CD14-positive monocyte (primary cell): ENCODE results near the gene SLC2A2. TPM values are rescaled to one million over a fixed set of nuclear protein-coding genes. Genes with fewer than 3 reads are reported as not detected.

Source experiments
- DNase-seq, 3 donors: peaks; one replicate each; pipeline ENCODE4 v3.0.0-alpha.2; 2011 to 2022
- H2AFZ ChIP-seq: 2 replicates; pipeline ENCODE4 v1.6.0; 2012; ENCODE audit warnings: mild to moderate bottlenecking, low read depth, low read length, inconsistent platforms; ENCODE audit not compliant: insufficient read depth, poor library complexity, severe bottlenecking
- H3K27ac ChIP-seq, 2 donors: 1 replicate in 1 of 2; 2 replicates in 1 of 2; pipeline ENCODE4 v1.5.1; 2012 to 2013; ENCODE audit warnings: low read length in 2 of 2, control low read depth in 1 of 2, inconsistent platforms in 1 of 2, low read depth in 1 of 2, mild to moderate bottlenecking in 1 of 2
- H3K27me3 ChIP-seq, 2 donors: one replicate each; pipeline versions ENCODE4 v1.6.0 to v1.6.1; 2011 to 2013; ENCODE audit warnings: low read length in 2 of 2; ENCODE audit not compliant: control insufficient read depth in 2 of 2, insufficient read depth in 2 of 2
- H3K36me3 ChIP-seq, 2 donors: replicated peaks in 1 of 2; 1 replicate in 1 of 2; 2 replicates in 1 of 2; pipeline versions ENCODE4 v1.5.1 to v1.6.1; 2012 to 2013; ENCODE audit warnings: low read length in 2 of 2, control low read depth in 1 of 2, inconsistent platforms in 1 of 2, mild to moderate bottlenecking in 1 of 2; ENCODE audit not compliant: insufficient read depth in 2 of 2, control insufficient read depth in 1 of 2
- H3K4me1 ChIP-seq, 2 donors: 1 replicate in 1 of 2; 2 replicates in 1 of 2; pipeline versions ENCODE4 v1.5.1 to v1.6.1; 2012 to 2013; ENCODE audit warnings: low read length in 2 of 2, control low read depth in 1 of 2, inconsistent platforms in 1 of 2, mild to moderate bottlenecking in 1 of 2, moderate library complexity in 1 of 2; ENCODE audit not compliant: insufficient read depth in 2 of 2, control insufficient read depth in 1 of 2
- H3K4me2 ChIP-seq: replicated peaks from 2 replicates; pipeline ENCODE3; 2012; ENCODE audit warnings: low read length, moderate library complexity, mild to moderate bottlenecking; ENCODE audit not compliant: poor library complexity, severe bottlenecking; ENCODE audit errors: extremely low read depth
- H3K4me3 ChIP-seq, 3 experiments: fragments of 200-600 bp in 1 of 3; sonication (generic) in 1 of 3; replicated peaks in 1 of 3; 1 replicate in 2 of 3; 2 replicates in 1 of 3; pipeline ENCODE4 v1.5.1; 2011 to 2013; ENCODE audit warnings: low read length in 3 of 3, mild to moderate bottlenecking in 3 of 3, control low read depth in 2 of 3, low read depth in 2 of 3, inconsistent platforms in 1 of 3, moderate library complexity in 1 of 3
- H3K79me2 ChIP-seq: 2 replicates; pipeline ENCODE4 v1.6.0; 2012; ENCODE audit warnings: mild to moderate bottlenecking, control low read depth, inconsistent platforms, low read length, moderate library complexity; ENCODE audit not compliant: insufficient read depth
- H3K9ac ChIP-seq: 2 replicates; pipeline ENCODE4 v1.6.0; 2017; ENCODE audit warnings: low read length, mild to moderate bottlenecking; ENCODE audit not compliant: insufficient read depth, poor library complexity, severe bottlenecking
- H3K9me3 ChIP-seq, 2 donors: replicated peaks in 1 of 2; 1 replicate in 1 of 2; 2 replicates in 1 of 2; pipeline versions ENCODE4 v1.5.1 to v1.6.1; 2012 to 2013; ENCODE audit warnings: low read length in 2 of 2, control low read depth in 1 of 2; ENCODE audit not compliant: control insufficient read depth in 1 of 2, insufficient read depth in 1 of 2
- H4K20me1 ChIP-seq: 2 replicates; pipeline ENCODE4 v1.6.0; 2012; ENCODE audit warnings: mild to moderate bottlenecking, low read length, control low read depth, moderate library complexity; ENCODE audit not compliant: insufficient read depth
- H3K27ac Mint-ChIP-seq, 7 donors: one replicate each; pipeline ENCODE4 v1.8.0; 2020; ENCODE audit warnings: mild to moderate bottlenecking in 7 of 7, mixed read lengths in 7 of 7, moderate library complexity in 6 of 7, inconsistent platforms in 2 of 7
- H3K27me3 Mint-ChIP-seq, 3 donors: one replicate each; pipeline ENCODE4 v1.8.0; 2021 to 2022; ENCODE audit warnings: low read depth in 3 of 3, mild to moderate bottlenecking in 3 of 3, mixed read lengths in 3 of 3, moderate library complexity in 3 of 3, inconsistent platforms in 1 of 3
- H3K36me3 Mint-ChIP-seq, 2 donors: one replicate each; pipeline ENCODE4 v1.8.0; 2020; ENCODE audit warnings: mixed read lengths in 2 of 2, inconsistent platforms in 1 of 2, mild to moderate bottlenecking in 1 of 2
- H3K4me1 Mint-ChIP-seq: one replicate; pipeline ENCODE4 v1.8.0; 2020; ENCODE audit warnings: mild to moderate bottlenecking, mixed read lengths
- H3K4me3 Mint-ChIP-seq, 2 donors: one replicate each; pipeline ENCODE4 v1.8.0; 2020; ENCODE audit warnings: mild to moderate bottlenecking in 2 of 2, mixed read lengths in 2 of 2, moderate library complexity in 1 of 2
- H3K9me3 Mint-ChIP-seq, 7 donors: one replicate each; pipeline ENCODE4 v1.8.0; 2020 to 2022; ENCODE audit warnings: mixed read lengths in 7 of 7, mild to moderate bottlenecking in 6 of 7, moderate library complexity in 6 of 7, inconsistent platforms in 2 of 7
- WGBS: methylation state at CpG from one replicate; pipeline ENCODE4 v1.1.5; 2013; ENCODE audit warnings: missing lambda C conversion rate; ENCODE audit not compliant: insufficient coverage; 5-methylcytosine and 5-hydroxymethylcytosine counted together
- intact Hi-C, 2 donors: fragments of 100-400 bp; cut with micrococcal nuclease; formaldehyde crosslinking; loops; one replicate each; pipeline versions ENCODE4 v1.15.0 to v1.15.1; 2023
- polyA plus RNA-seq, 3 donors: library from polyadenylated mRNA; depleted of rRNA in 1 of 3; unstranded in 2 of 3; stranded (reverse) in 1 of 3; fragments of 300-500 nt in 2 of 3; fragments of >200 nt in 1 of 3; fragmentation: Illumina TruSeq in 2 of 3; gene quantifications; 1 replicate in 2 of 3; 2 replicates in 1 of 3; pipeline ENCODE4 v1.2.3, GENCODE V29; 2012 to 2021
- TF ChIP-seq, protein P1 (sequence below): fragments of 200-600 bp; IDR thresholded peaks from one replicate; pipeline ENCODE4 v1.8.0; 2022; ENCODE audit warnings: antibody characterized with exemption, mild to moderate bottlenecking

The SLC2A2 gene
- polyA plus RNA-seq, 3 donors, result not detected

DNA sequence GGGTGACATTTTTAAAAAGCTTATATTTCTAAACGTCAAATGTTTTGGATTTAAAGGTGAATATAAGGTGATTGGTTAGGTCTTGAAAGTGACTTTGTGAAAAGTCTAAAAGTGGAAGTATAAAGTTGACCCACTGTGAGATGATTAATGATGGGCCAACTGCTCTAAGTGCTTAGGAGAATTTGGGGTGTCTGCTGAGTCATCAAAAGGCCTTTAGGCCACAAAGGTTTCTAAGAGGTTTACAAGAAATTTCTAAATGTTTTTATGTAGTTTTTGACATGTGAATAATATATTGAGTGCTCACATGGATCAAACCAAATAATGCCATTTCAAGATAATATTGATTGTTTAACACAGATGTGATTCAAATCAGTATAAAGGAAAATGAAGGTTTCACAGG lies 39.2 kb upstream of the SLC2A2 start:
- Histone ChIP-seq H3K9ac (no peak overlapping the region), H3K27me3 (no peaks in the 10 kb centered on the region), H3K36me3 (no peaks in the 10 kb centered on the region), H3K4me2 (no peak overlapping the region), H2AFZ (no peak overlapping the region), H3K4me1 (no peaks in the 10 kb centered on the region), H3K9me3 (no peaks in the 10 kb centered on the region), H3K4me3 (no peak overlapping the region), H3K79me2 (no peaks in the 10 kb centered on the region), H4K20me1 (no peaks in the 10 kb centered on the region), H3K27ac (no peak overlapping the region)
- no peak overlapping the region for H3K27ac Mint-ChIP-seq
- no peaks in the 10 kb centered on the region for H3K4me1 Mint-ChIP-seq
- TF ChIP-seq, protein P1, sequence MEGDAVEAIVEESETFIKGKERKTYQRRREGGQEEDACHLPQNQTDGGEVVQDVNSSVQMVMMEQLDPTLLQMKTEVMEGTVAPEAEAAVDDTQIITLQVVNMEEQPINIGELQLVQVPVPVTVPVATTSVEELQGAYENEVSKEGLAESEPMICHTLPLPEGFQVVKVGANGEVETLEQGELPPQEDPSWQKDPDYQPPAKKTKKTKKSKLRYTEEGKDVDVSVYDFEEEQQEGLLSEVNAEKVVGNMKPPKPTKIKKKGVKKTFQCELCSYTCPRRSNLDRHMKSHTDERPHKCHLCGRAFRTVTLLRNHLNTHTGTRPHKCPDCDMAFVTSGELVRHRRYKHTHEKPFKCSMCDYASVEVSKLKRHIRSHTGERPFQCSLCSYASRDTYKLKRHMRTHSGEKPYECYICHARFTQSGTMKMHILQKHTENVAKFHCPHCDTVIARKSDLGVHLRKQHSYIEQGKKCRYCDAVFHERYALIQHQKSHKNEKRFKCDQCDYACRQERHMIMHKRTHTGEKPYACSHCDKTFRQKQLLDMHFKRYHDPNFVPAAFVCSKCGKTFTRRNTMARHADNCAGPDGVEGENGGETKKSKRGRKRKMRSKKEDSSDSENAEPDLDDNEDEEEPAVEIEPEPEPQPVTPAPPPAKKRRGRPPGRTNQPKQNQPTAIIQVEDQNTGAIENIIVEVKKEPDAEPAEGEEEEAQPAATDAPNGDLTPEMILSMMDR, result no peak
- 100% methylated on average over 1 of the region's 1 CpG for WGBS
- peaks cover 0 to 8% (median 0%) of the 10 kb centered on the region in 7 donors for H3K9me3 Mint-ChIP-seq
- H3K4me3 Mint-ChIP-seq, result no peak overlapping the region
- intact Hi-C loops, result no loop called here
- no peaks in the 10 kb centered on the region for H3K36me3 Mint-ChIP-seq
- H3K27me3 Mint-ChIP-seq, result peaks cover 0 to 1% (median 0%) of the 10 kb centered on the region in 3 donors
- no peak for DNase-seq

DNA sequence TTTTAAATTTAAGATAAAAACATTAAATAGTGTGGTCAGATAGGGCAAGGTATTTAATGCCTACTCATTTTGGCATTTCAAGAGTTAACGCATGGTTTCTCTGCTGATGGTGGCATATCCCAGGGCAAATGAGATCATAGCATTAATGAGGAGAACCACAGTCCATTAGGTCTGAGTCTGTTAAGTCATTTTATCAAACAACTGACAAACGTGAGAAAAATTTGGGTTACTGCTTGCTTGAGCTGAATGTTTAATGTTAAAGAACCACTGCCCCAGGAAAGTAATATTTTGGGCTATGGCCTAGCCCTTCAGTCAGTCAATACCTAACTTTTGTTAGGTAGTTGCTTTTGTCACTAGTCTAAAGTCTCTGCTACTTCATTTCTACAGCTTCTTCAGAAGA lies 37.9 kb upstream of the SLC2A2 start:
- H3K4me2 ChIP-seq, result no peak overlapping the region
- no peaks in the 10 kb centered on the region for H4K20me1 ChIP-seq
- intact Hi-C loops, result no loop called here
- Mint-ChIP-seq H3K27me3 (peaks cover 0 to 1% (median 0%) of the 10 kb centered on the region in 3 donors), H3K9me3 (peaks cover 0 to 8% (median 0%) of the 10 kb centered on the region in 7 donors), H3K27ac (no peak overlapping the region), H3K36me3 (no peaks in the 10 kb centered on the region), H3K4me3 (no peak overlapping the region), H3K4me1 (no peaks in the 10 kb centered on the region)
- TF ChIP-seq, protein P1, result no peak
- no peak for DNase-seq
- no peaks in the 10 kb centered on the region for H3K79me2 ChIP-seq
- no peak overlapping the region for H3K4me3 ChIP-seq
- no peaks in the 10 kb centered on the region for H3K27me3 ChIP-seq
- no peaks in the 10 kb centered on the region for H3K36me3 ChIP-seq
- no peak overlapping the region for H3K27ac ChIP-seq
- no peak overlapping the region for H2AFZ ChIP-seq
- 88% methylated on average over 1 of the region's 2 CpGs for WGBS
- H3K9me3 ChIP-seq, result no peaks in the 10 kb centered on the region
- no peaks in the 10 kb centered on the region for H3K4me1 ChIP-seq
- no peak overlapping the region for H3K9ac ChIP-seq
